GM13977 (cell line): ENCODE data around the gene ZNF831.

Experiments used
- DNase-seq: peaks from one replicate; pipeline ENCODE4 v3.0.0; 2012; ENCODE audit warnings: low spot score
- CTCF ChIP-seq: IDR thresholded peaks from 2 replicates; pipeline ENCODE4 v1.5.1; 2012; ENCODE audit warnings: mild to moderate bottlenecking, control low read depth; ENCODE audit not compliant: insufficient read depth; ENCODE audit errors: extremely low read depth, missing control alignments
- in situ Hi-C: fragments of 300-500 bp; cut with MboI; formaldehyde crosslinking; loops from one replicate; pipeline ENCODE4 v1.12.0; 2022; ENCODE audit warnings: low sequenced_read_pairs, low pct_unique_long_range_greater_than_20kb, mixed read lengths, inconsistent platforms; ENCODE audit not compliant: unreplicated experiment

ZNF831 gene

GRCh38 chr20:59122566-59122919, 41.1 kb upstream of the ZNF831 start:
- no peak for DNase-seq
- in situ Hi-C loops, result no loop called here
- TF ChIP-seq CTCF, result no peak

- DNase-seq, result no peak
- no peak for TF ChIP-seq CTCF
- in situ Hi-C loops, result no loop called here
These were observed 40.5 kb upstream of the ZNF831 start for GRCh38 chr20:59123011-59123677.

GRCh38 chr20:59123678-59124255, 39.9 kb upstream of the ZNF831 start:
- in situ Hi-C loops, result no loop called here
- no peak for TF ChIP-seq CTCF

GRCh38 chr20:59124296-59125029, 39.2 kb upstream of the ZNF831 start:
- DNase-seq, result no peak
- in situ Hi-C loops, result no loop called here

More at GRCh38 chr20:59123678-59124255, 39.9 kb upstream of the ZNF831 start:
- DNase-seq, result no peak

GRCh38 chr20:59125332-59125731, 38.3 kb upstream of the ZNF831 start:
- in situ Hi-C loops, result no loop called here
- no peak for DNase-seq

More at GRCh38 chr20:59124296-59125029, 39.2 kb upstream of the ZNF831 start:
- no peak for TF ChIP-seq CTCF

GRCh38 chr20:59125836-59126235, 37.8 kb upstream of the ZNF831 start:
- TF ChIP-seq CTCF, result no peak
- in situ Hi-C loops, result no loop called here
- DNase-seq, result no peak

More at GRCh38 chr20:59125332-59125731, 38.3 kb upstream of the ZNF831 start:
- no peak for TF ChIP-seq CTCF
